Activated naive CD8-positive, alpha-beta T cell treated with anti-CD3 and anti-CD28 coated beads, Interleukin-2, amount 50 U/mL, for 16 hours (primary cell): ENCODE data around the gene OCA2.
"Not testable (repeated sequence)": the region's sequence is repeated elsewhere in the genome, so short reads cannot be mapped to it uniquely, and the experiment has no call there.

Experiments used
- DNase-seq: peaks from one replicate; pipeline ENCODE4 v3.0.0-alpha.2; 2020; ENCODE audit warnings: low read depth, low spot score

The OCA2 gene

GRCh38 chr15:27774191-27774590, 324.9 kb downstream of the OCA2 start:
- no peak for DNase-seq

- no peak for DNase-seq
These were observed 327.2 kb downstream of the OCA2 start for GRCh38 chr15:27771892-27772291.

- DNase-seq: no peak
These were observed 328.2 kb downstream of the OCA2 start for GRCh38 chr15:27770769-27771554.

GRCh38 chr15:27770086-27770607, 329.0 kb downstream of the OCA2 start:
- no peak for DNase-seq

GRCh38 chr15:27769652-27770051, 329.5 kb downstream of the OCA2 start:
- no peak for DNase-seq

- DNase-seq: no peak
These were observed 330.2 kb downstream of the OCA2 start for GRCh38 chr15:27768732-27769475.

GRCh38 chr15:27767918-27768640, 331.0 kb downstream of the OCA2 start:
- no peak for DNase-seq

GRCh38 chr15:27767430-27767829, 331.7 kb downstream of the OCA2 start:
- not testable (repeated sequence) for DNase-seq

- no peak for DNase-seq
These were observed 334.8 kb downstream of the OCA2 start for GRCh38 chr15:27764339-27764738.

- DNase-seq: no peak
These were observed 335.6 kb downstream of the OCA2 start for GRCh38 chr15:27763514-27763913.

- DNase-seq: no peak
These were observed 336.6 kb downstream of the OCA2 start for GRCh38 chr15:27762471-27762870.

- DNase-seq: no peak
These were observed 342.1 kb downstream of the OCA2 start for GRCh38 chr15:27757052-27757451.

- no peak for DNase-seq
These were observed 346.4 kb downstream of the OCA2 start for GRCh38 chr15:27752691-27753090.

- DNase-seq: no peak
These were observed 351.1 kb downstream of the OCA2 start for GRCh38 chr15:27747997-27748396.

GRCh38 chr15:27746401-27746955, 352.6 kb downstream of the OCA2 start:
- no peak for DNase-seq

GRCh38 chr15:27744641-27745040, 354.5 kb downstream of the OCA2 start:
- DNase-seq: no peak

- DNase-seq: no peak
These were observed 355.5 kb downstream of the OCA2 start for GRCh38 chr15:27743638-27744037.

- no peak for DNase-seq
These were observed 356.2 kb downstream of the OCA2 start for GRCh38 chr15:27742751-27743477.

- DNase-seq: no peak
These were observed 357.8 kb downstream of the OCA2 start for GRCh38 chr15:27741226-27741860.

GRCh38 chr15:27734785-27735495, 364.2 kb downstream of the OCA2 start:
- DNase-seq: no peak
